ENCODE data around the gene PAX8.
"Not testable (repeated sequence)": the region's sequence is repeated elsewhere in the genome, so short reads cannot be mapped to it uniquely, and the experiment has no call there.

PAX8 gene

GRCh38 chr2:113235347-113236226 is 43.1 kb downstream of the PAX8 start:
- FAIRE-seq = not testable (repeated sequence)

- no peak for FAIRE-seq
Observed at GRCh38 chr2:113234721-113235346, 43.9 kb downstream of the PAX8 start.

- no peak for FAIRE-seq
Observed at GRCh38 chr2:113233593-113234550, 44.8 kb downstream of the PAX8 start.

GRCh38 chr2:113232740-113233139 is 46.0 kb downstream of the PAX8 start:
- no peak for FAIRE-seq

- FAIRE-seq = no peak
Observed at GRCh38 chr2:113232123-113232522, 46.6 kb downstream of the PAX8 start.

- no peak for FAIRE-seq
Observed at GRCh38 chr2:113231064-113231463, 47.7 kb downstream of the PAX8 start.

- FAIRE-seq = no peak
Observed at GRCh38 chr2:113230531-113230930, 48.2 kb downstream of the PAX8 start.

- FAIRE-seq = no peak
Observed at GRCh38 chr2:113229795-113230194, 48.9 kb downstream of the PAX8 start.

GRCh38 chr2:113228991-113229716 is 49.6 kb downstream of the PAX8 start:
- FAIRE-seq = no peak

GRCh38 chr2:113228351-113228750 is 50.4 kb downstream of the PAX8 start:
- no peak for FAIRE-seq

GRCh38 chr2:113227698-113228097 is 51.0 kb downstream of the PAX8 start:
- FAIRE-seq = no peak

GRCh38 chr2:113227290-113227689 is 51.4 kb downstream of the PAX8 start:
- no peak for FAIRE-seq

GRCh38 chr2:113226462-113226861 is 52.3 kb downstream of the PAX8 start:
- FAIRE-seq = no peak

GRCh38 chr2:113225263-113226259 is 53.2 kb downstream of the PAX8 start:
- FAIRE-seq = no peak

GRCh38 chr2:113224647-113225236 is 54.0 kb downstream of the PAX8 start:
- no peak for FAIRE-seq

- no peak for FAIRE-seq
Observed at GRCh38 chr2:113223813-113224212, 54.9 kb downstream of the PAX8 start.

- no peak for FAIRE-seq
Observed at GRCh38 chr2:113221846-113222245, 56.9 kb downstream of the PAX8 start.

- no peak for FAIRE-seq
Observed at GRCh38 chr2:113220970-113221708, 57.6 kb downstream of the PAX8 start.

GRCh38 chr2:113219889-113220641 is 58.7 kb downstream of the PAX8 start:
- FAIRE-seq = no peak
